Hippocampal formation (tissue), 2 donors: ENCODE measurements around the gene FBXW4.
"Not testable (repeated sequence)": the region's sequence is repeated elsewhere in the genome, so short reads cannot be mapped to it uniquely, and the experiment has no call there.

Experiments used
- DNase-seq, 2 donors: peaks; one replicate each; lab custom pipeline; 2025; lab: John Stamatoyannopoulos, UW

FBXW4 gene

GRCh38 chr10:101655570-101655969 is 39.4 kb downstream of the FBXW4 start:
- no peak for DNase-seq

- DNase-seq, result no peak
Observed at GRCh38 chr10:101653536-101653935, 41.4 kb downstream of the FBXW4 start.

- no peak for DNase-seq
Observed at GRCh38 chr10:101651336-101651735, 43.6 kb downstream of the FBXW4 start.

GRCh38 chr10:101650863-101651262 is 44.1 kb downstream of the FBXW4 start:
- DNase-seq, result no peak

GRCh38 chr10:101649525-101650085 is 45.4 kb downstream of the FBXW4 start:
- DNase-seq, result no peak

GRCh38 chr10:101647255-101647654 is 47.7 kb downstream of the FBXW4 start:
- no peak for DNase-seq

GRCh38 chr10:101646364-101646763 is 48.6 kb downstream of the FBXW4 start:
- peak; percentile 47 to 62 for DNase-seq

GRCh38 chr10:101645659-101646058 is 49.3 kb downstream of the FBXW4 start:
- DNase-seq, result no peak

GRCh38 chr10:101644002-101644401 is 51.0 kb downstream of the FBXW4 start:
- DNase-seq, result peak in 1 of 2 donors; percentile 12

- DNase-seq, result no peak
Observed at GRCh38 chr10:101643546-101643945, 51.4 kb downstream of the FBXW4 start.

GRCh38 chr10:101639141-101639900 is 55.6 kb downstream of the FBXW4 start:
- DNase-seq, result no peak

GRCh38 chr10:101633510-101633909 is 61.5 kb downstream of the FBXW4 start:
- not testable (repeated sequence) for DNase-seq

- DNase-seq, result no peak
Observed at GRCh38 chr10:101631821-101632475, 63.0 kb downstream of the FBXW4 start.

- DNase-seq, result no peak
Observed at GRCh38 chr10:101630633-101630920, 64.4 kb downstream of the FBXW4 start.

GRCh38 chr10:101629837-101630632 is 64.9 kb downstream of the FBXW4 start:
- peak; percentile 38 to 40 for DNase-seq

GRCh38 chr10:101625821-101626412 is 69.1 kb downstream of the FBXW4 start:
- DNase-seq, result no peak

GRCh38 chr10:101624526-101625102 is 70.4 kb downstream of the FBXW4 start:
- no peak for DNase-seq

GRCh38 chr10:101623528-101623927 is 71.4 kb downstream of the FBXW4 start:
- DNase-seq, result no peak

GRCh38 chr10:101619983-101620382 is 75.0 kb downstream of the FBXW4 start:
- DNase-seq, result no peak

GRCh38 chr10:101618871-101619270 is 76.1 kb downstream of the FBXW4 start:
- no peak for DNase-seq

GRCh38 chr10:101617824-101618568 is 77.0 kb downstream of the FBXW4 start:
- DNase-seq, result no peak
